IgD-negative memory B cell (primary cell): ENCODE measurements around the gene TMEM132C. TPM values are rescaled to one million over a fixed set of nuclear protein-coding genes. Genes with fewer than 3 reads are reported as not detected.

ENCODE experiments used
- H3K27ac Mint-ChIP-seq, 3 donors: one replicate each; pipeline ENCODE4 v1.8.0; 2020 to 2022; ENCODE audit warnings: mild to moderate bottlenecking in 3 of 3, mixed read lengths in 3 of 3, moderate library complexity in 1 of 3
- H3K27me3 Mint-ChIP-seq: one replicate; pipeline ENCODE4 v1.8.0; 2021; ENCODE audit warnings: mixed read lengths
- H3K36me3 Mint-ChIP-seq: one replicate; pipeline ENCODE4 v1.8.0; 2020; ENCODE audit warnings: mild to moderate bottlenecking, mixed read lengths
- H3K4me1 Mint-ChIP-seq, 3 donors: one replicate each; pipeline ENCODE4 v1.8.0; 2020 to 2022; ENCODE audit warnings: mixed read lengths in 3 of 3, mild to moderate bottlenecking in 1 of 3
- H3K4me3 Mint-ChIP-seq, 4 donors: one replicate each; pipeline ENCODE4 v1.8.0; 2020 to 2022; ENCODE audit warnings: mild to moderate bottlenecking in 4 of 4, mixed read lengths in 4 of 4, moderate library complexity in 3 of 4
- H3K9me3 Mint-ChIP-seq, 3 donors: one replicate each; pipeline ENCODE4 v1.8.0; 2020 to 2021; ENCODE audit warnings: mixed read lengths in 3 of 3, mild to moderate bottlenecking in 1 of 3
- polyA plus RNA-seq: library from polyadenylated mRNA; unstranded; fragments of 300-500 nt; fragmentation: Illumina TruSeq; gene quantifications from one replicate; pipeline ENCODE4 v1.2.3, GENCODE V29; 2021

Gene TMEM132C
- polyA plus RNA-seq, 1 donor from 2014 or later: not detected

DNA sequence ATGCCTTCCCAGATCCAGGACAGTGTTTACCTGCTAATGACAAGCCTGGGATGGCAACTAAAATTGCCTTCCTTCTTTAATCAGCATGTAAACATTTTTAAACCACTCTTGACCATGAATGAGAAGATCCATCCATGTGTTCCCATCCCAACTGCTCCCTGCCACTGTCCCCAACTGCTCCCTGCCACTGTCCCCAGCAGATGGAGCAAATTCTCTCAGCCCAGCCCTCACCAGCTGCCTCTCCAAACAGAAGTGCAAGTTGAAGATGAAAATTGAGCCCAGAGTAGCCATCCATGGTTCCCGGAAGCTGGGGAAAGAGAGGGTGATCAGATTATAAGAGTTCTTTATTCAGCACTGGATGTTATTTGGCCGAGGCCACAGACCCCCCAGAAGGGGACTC, 423.7 kb downstream of the TMEM132C start:
- Mint-ChIP-seq H3K27ac (no peak overlapping the region), H3K4me3 (no peak overlapping the region), H3K36me3 (no peaks in the 10 kb centered on the region), H3K27me3 (no peaks in the 10 kb centered on the region), H3K9me3 (peaks cover 0 to 4% (median 0%) of the 10 kb centered on the region in 3 donors), H3K4me1 (no peaks in the 10 kb centered on the region)

DNA sequence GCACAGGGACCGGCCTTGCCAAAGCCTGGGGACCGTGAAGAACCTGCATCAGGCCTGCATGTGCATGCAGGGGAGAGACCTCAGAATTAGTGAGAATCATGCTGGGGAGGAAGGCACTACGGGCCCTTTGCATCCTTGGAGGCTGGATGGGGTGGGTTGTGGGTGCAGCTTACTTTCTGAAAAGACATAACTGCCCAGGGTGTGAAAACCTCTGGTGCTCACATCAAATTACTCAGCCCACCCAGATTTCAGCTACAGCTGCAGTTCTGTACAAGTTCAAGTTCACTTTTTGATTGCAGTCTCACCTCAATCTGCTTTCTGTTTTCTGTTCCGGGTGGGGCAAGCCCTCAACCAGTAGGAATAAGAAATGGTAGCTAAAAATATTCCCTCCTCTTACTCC, 426.1 kb downstream of the TMEM132C start:
- Mint-ChIP-seq H3K9me3 (peaks cover 0 to 6% (median 6%) of the 10 kb centered on the region in 3 donors), H3K27ac (no peak overlapping the region), H3K36me3 (peaks cover 3% of the 10 kb centered on the region), H3K4me1 (peaks cover 0 to 4% (median 0%) of the 10 kb centered on the region in 3 donors), H3K27me3 (no peaks in the 10 kb centered on the region), H3K4me3 (no peak overlapping the region)

DNA sequence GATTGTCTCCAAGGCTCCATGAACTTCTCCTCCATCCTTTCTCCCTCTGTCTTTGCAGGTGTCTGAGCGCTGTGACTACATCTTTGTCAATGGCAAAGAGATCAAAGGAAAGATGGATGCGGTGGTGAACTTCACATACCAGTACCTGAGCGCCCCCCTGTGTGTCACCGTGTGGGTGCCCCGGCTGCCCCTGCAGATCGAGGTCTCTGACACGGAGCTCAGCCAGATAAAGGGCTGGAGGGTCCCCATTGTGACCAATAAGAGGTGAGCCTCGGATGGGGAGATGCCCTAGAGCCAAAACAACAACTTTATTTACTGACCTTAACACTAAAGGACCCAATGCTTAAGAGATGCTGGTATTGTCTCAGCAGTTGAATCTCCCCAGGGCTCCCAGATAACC, 426.8 kb downstream of the TMEM132C start:
- peaks cover 0 to 4% (median 0%) of the 10 kb centered on the region in 3 donors for H3K4me1 Mint-ChIP-seq
- peaks cover 3% of the 10 kb centered on the region for H3K36me3 Mint-ChIP-seq
- peaks cover 0 to 6% (median 4%) of the 10 kb centered on the region in 3 donors for H3K9me3 Mint-ChIP-seq
- no peak overlapping the region for H3K4me3 Mint-ChIP-seq
- no peaks in the 10 kb centered on the region for H3K27me3 Mint-ChIP-seq
- H3K27ac Mint-ChIP-seq: no peak overlapping the region

DNA sequence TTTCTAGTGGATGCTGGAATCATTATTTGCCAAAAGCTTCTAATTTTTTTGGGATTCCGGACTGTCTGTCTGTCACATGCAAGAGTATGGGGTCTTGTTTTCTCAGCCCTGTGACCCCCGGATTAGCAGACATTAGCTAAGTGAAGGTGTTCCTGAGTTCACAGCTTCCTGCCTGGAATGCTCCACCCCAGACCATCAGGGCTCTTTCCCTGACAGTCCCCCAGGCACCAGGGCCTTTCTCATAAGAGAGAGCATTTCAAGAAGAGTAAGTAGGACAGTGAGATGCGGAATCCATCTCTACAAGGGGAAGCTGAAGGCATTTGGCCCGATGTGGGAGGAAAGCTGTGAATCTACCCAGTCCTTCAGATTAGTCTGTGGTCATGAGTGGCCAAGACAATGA, 427.5 kb downstream of the TMEM132C start:
- Mint-ChIP-seq H3K9me3 (peaks cover 0 to 6% (median 4%) of the 10 kb centered on the region in 3 donors), H3K36me3 (peaks cover 3% of the 10 kb centered on the region), H3K27ac (no peak overlapping the region), H3K27me3 (no peaks in the 10 kb centered on the region), H3K4me3 (no peak overlapping the region), H3K4me1 (peaks cover 0 to 4% (median 0%) of the 10 kb centered on the region in 3 donors)

DNA sequence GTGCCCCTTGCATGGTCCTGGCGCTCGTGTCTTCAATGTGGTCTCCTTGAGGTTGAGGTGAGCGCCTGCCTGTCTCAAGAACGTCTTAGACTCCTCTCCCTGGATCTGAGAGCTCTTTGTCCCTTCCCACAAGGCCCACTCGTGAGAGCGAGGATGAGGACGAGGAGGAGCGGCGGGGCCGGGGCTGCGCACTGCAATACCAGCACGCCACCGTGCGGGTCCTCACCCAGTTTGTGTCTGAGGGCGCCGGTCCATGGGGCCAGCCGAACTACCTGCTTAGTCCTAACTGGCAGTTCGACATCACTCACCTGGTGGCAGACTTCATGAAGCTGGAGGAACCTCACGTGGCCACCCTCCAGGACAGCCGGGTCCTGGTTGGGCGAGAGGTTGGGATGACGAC, 428.7 kb downstream of the TMEM132C start:
- peaks cover 0 to 6% (median 4%) of the 10 kb centered on the region in 3 donors for H3K9me3 Mint-ChIP-seq
- H3K27ac Mint-ChIP-seq: no peak overlapping the region
- peaks cover 0 to 4% (median 0%) of the 10 kb centered on the region in 3 donors for H3K4me1 Mint-ChIP-seq
- H3K4me3 Mint-ChIP-seq: no peak overlapping the region
- no peaks in the 10 kb centered on the region for H3K27me3 Mint-ChIP-seq
- peaks cover 3% of the 10 kb centered on the region for H3K36me3 Mint-ChIP-seq

DNA sequence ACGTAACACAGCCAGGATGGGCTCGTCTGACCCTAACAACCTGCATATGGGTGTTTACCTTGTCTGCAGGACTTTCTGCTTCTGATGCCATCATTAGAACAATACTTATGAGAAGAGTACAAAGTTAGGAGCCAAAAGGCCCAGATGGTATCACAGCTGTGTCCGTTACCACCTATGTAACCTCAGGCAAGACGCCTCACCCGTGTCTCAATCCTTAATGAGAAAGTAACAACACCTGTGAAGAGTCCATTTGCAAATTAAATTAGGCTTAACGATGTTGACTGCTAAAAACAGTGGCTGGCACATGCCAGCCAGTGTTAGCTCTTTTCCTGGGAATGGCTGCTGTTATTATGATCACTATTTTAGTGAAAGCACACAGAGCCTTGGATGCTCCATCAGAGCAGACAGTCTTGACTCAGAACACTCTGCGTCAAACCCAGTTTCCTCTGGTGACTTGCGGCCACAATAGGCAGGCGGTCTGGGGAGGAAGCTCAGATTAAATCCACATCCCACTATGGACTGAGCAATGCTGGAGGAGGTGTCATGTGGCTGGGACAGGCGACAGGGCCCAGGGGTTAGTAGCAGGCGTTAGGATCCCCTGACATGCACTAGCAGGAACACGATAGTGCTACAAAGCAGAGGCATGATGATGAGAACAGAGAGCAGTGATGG, 431.5 kb downstream of the TMEM132C start:
- Mint-ChIP-seq H3K4me1 (peaks cover 0 to 4% (median 0%) of the 10 kb centered on the region in 3 donors), H3K27ac (no peak overlapping the region), H3K4me3 (peak overlapping the region in 1 of 4 donors; percentile 18), H3K27me3 (peaks cover 3% of the 10 kb centered on the region), H3K36me3 (peaks cover 3% of the 10 kb centered on the region), H3K9me3 (peaks cover 0 to 6% (median 4%) of the 10 kb centered on the region in 3 donors)

DNA sequence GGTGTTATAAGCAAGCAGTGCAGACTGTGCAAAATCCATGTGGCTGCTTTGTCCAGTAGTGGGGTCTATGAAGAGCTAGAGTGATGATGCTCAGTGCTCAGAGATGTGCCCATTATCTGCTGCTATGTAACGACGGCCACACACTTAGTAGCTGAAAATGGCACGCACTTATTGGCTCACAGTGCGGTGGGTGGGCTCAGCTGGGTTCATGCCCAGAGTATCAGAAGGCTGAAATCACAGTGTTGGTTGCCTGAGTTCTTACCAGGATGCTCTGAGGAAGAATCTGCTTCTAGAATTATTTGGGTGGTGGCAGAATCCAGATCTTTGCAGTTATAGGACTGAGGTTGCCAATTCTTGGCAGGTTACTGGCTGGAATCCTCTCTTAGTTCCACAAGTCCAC, 432.1 kb downstream of the TMEM132C start:
- H3K36me3 Mint-ChIP-seq: peaks cover 3% of the 10 kb centered on the region
- peaks cover 0 to 4% (median 0%) of the 10 kb centered on the region in 3 donors for H3K4me1 Mint-ChIP-seq
- H3K27ac Mint-ChIP-seq: no peak overlapping the region
- H3K9me3 Mint-ChIP-seq: peaks cover 0 to 6% (median 4%) of the 10 kb centered on the region in 3 donors
- H3K4me3 Mint-ChIP-seq: no peak overlapping the region
- peaks cover 5% of the 10 kb centered on the region for H3K27me3 Mint-ChIP-seq

DNA sequence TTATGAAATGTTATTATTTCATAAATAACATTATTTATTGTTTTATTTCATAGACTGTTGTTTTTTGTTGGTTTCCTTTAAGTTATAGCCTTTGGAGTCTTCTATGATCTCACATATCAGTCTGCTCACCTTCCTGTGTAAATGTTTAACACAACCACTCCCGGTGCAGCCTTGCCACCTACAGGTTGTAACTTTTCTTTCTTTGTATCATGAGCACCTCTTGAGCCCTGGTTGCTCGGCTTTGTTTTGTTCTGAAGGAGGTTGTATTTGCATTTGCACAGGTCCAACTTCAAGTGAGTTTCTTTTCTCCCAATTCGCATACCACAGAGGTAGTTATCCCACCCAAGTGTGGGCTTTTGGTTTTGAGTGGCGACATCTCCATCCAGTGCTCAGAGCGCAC, 435.4 kb downstream of the TMEM132C start:
- H3K36me3 Mint-ChIP-seq: no peaks in the 10 kb centered on the region
- no peaks in the 10 kb centered on the region for H3K4me1 Mint-ChIP-seq
- H3K27me3 Mint-ChIP-seq: peaks cover 8% of the 10 kb centered on the region
- H3K27ac Mint-ChIP-seq: no peak overlapping the region
- H3K9me3 Mint-ChIP-seq: peaks cover 0 to 6% (median 0%) of the 10 kb centered on the region in 3 donors
- no peak overlapping the region for H3K4me3 Mint-ChIP-seq

DNA sequence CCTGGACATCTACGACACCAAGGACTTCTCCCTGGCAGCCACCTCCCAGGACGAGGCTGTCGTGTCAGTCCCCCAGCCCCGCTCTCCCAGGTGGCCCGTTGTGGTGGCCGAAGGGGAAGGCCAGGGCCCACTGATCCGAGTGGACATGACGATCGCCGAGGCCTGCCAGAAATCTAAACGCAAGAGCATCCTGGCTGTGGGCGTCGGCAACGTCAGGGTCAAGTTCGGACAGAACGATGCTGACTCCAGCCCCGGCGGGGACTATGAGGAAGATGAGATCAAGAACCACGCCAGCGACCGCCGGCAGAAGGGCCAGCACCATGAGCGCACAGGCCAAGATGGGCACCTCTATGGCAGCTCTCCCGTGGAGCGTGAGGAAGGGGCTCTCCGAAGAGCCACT, 438.2 kb downstream of the TMEM132C start:
- Mint-ChIP-seq H3K4me1 (no peaks in the 10 kb centered on the region), H3K27me3 (peaks cover 8% of the 10 kb centered on the region), H3K4me3 (no peak overlapping the region), H3K27ac (no peak overlapping the region), H3K36me3 (no peaks in the 10 kb centered on the region), H3K9me3 (no peaks in the 10 kb centered on the region)

DNA sequence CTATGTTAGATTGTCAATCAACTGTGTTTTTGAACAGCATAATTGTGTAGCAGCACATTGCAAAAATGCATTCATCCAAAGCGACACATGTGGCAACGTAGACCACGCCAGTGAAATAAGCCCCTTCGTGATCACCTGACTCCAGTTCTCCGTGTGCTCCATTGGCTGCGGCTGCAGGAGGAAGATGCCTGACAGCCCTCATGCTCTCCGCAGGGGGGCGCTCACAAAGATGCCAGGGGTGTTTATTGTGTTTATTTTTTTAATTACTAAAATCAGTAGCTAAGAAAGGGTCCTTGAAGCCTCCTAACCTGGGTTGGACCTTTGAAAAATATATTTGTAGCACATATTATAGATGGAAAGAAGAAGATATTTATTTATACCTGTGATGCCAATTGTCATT, 440.5 kb downstream of the TMEM132C start:
- no peaks in the 10 kb centered on the region for H3K36me3 Mint-ChIP-seq
- no peaks in the 10 kb centered on the region for H3K4me1 Mint-ChIP-seq
- H3K9me3 Mint-ChIP-seq: no peaks in the 10 kb centered on the region
- peak overlapping the region in 1 of 3 donors; percentile 57 for H3K27ac Mint-ChIP-seq
- peaks cover 8% of the 10 kb centered on the region for H3K27me3 Mint-ChIP-seq
- no peak overlapping the region for H3K4me3 Mint-ChIP-seq

DNA sequence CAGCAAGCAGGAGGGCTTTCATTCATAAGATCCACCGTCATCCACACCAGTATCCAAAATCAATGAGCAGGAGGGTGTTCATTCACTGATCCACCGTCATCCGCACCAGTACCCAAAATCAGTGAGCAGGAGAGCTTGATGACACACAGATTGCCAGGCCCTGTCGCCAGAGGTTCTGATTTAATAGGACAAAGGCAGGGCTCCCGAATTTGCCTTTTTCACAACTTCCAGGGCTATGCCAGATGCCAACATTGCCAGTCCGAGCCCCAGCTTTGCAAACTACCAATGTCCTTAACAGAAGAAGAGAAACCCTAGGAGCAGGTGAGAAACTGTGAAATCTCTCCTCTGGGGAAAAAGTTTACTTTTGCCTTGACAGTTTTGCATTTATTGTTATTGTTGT, 441.8 kb downstream of the TMEM132C start:
- peaks cover 0 to 2% (median 1%) of the 10 kb centered on the region in 3 donors for H3K9me3 Mint-ChIP-seq
- no peak overlapping the region for H3K27ac Mint-ChIP-seq
- no peak overlapping the region for H3K4me3 Mint-ChIP-seq
- no peaks in the 10 kb centered on the region for H3K36me3 Mint-ChIP-seq
- no peaks in the 10 kb centered on the region for H3K4me1 Mint-ChIP-seq
- H3K27me3 Mint-ChIP-seq: peaks cover 4% of the 10 kb centered on the region

DNA sequence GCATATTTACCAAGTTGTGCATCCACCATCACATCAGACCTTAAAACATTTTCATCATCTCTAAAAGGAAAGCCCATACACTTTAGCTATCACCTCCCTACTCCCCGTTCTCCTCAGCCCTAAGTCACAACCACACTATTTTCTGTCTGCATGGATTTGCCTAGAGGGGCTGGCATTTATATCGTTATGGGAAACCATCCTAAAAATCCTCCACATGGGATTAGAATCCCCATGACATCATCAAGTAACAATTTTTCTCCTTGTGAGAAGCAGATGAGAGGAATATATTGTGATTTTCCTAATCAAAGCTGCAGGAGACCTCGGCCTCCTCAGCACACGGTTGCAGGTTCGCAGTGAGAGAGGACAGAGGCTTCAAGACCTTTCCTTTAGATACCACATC, 442.7 kb downstream of the TMEM132C start:
- no peaks in the 10 kb centered on the region for H3K36me3 Mint-ChIP-seq
- peaks cover 0 to 2% (median 1%) of the 10 kb centered on the region in 3 donors for H3K9me3 Mint-ChIP-seq
- H3K4me1 Mint-ChIP-seq: no peaks in the 10 kb centered on the region
- H3K27ac Mint-ChIP-seq: no peak overlapping the region
- H3K27me3 Mint-ChIP-seq: peaks cover 3% of the 10 kb centered on the region
- no peak overlapping the region for H3K4me3 Mint-ChIP-seq

DNA sequence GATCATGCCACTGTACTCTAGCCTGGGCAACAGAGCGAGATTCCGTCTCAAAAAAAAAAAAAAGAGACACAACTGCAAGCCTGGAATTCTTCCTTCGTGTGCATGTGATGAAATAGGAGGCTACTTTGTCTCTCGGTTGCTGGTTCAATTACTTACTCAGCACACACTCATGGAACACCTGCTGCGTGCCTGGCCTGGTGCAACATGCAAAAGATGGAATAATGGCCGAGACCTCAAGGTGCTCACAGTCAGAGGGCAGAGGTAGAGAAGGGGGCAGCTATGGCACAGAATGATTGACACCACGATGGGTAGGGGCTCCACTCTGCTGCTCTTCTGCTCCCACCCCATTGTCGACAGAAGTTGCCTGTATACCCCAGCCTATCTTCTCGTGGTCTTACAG, 444.5 kb downstream of the TMEM132C start:
- H3K27ac Mint-ChIP-seq: no peak overlapping the region
- no peak overlapping the region for H3K4me3 Mint-ChIP-seq
- no peaks in the 10 kb centered on the region for H3K36me3 Mint-ChIP-seq
- H3K27me3 Mint-ChIP-seq: peaks cover 5% of the 10 kb centered on the region
- peaks cover 0 to 4% (median 0%) of the 10 kb centered on the region in 3 donors for H3K4me1 Mint-ChIP-seq
- H3K9me3 Mint-ChIP-seq: peaks cover 0 to 2% (median 1%) of the 10 kb centered on the region in 3 donors

DNA sequence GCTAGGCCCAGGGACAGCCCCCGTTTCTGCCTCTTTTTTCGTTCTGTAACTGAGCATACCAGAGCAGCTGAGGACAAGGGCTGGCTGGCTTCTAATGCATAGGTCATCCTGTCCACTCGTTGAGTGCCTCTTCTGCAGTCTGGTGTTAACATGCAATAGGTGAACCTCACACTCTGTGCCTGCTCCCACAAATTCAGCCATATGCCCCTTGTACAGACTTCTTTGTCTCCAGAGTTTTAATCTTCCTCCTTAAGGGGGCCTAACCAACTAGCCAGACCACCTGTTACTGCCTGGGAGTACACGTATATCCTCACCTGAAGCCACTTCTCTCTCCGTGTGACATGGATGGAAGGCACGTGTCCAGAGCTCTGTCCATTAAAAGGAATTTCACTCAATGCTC, 445.7 kb downstream of the TMEM132C start:
- H3K27me3 Mint-ChIP-seq: peaks cover 5% of the 10 kb centered on the region
- peaks cover 2 to 11% (median 9%) of the 10 kb centered on the region in 3 donors for H3K9me3 Mint-ChIP-seq
- H3K4me1 Mint-ChIP-seq: peaks cover 0 to 4% (median 0%) of the 10 kb centered on the region in 3 donors
- no peaks in the 10 kb centered on the region for H3K36me3 Mint-ChIP-seq
- H3K4me3 Mint-ChIP-seq: no peak overlapping the region
- H3K27ac Mint-ChIP-seq: no peak overlapping the region

DNA sequence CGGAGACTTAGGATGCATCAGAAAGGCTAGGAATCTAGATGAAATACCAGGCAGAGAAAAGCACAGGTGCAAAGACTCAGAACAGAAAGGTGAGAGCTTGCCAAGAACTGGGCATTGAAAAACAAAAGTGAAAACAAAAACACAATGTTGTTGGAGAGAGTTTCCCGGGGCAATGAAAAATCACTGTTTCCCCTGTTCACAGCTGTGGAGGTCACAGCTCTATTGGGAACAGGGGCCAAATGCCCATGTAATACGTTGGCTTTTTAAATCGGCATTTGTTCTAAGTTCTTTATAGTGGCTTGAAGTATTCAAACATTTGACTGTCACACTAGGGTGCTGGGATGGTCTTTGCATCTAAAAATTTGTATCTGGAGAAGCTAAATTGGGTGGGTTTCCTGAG, 448.5 kb downstream of the TMEM132C start:
- H3K27me3 Mint-ChIP-seq: peaks cover 5% of the 10 kb centered on the region
- H3K4me1 Mint-ChIP-seq: peaks cover 0 to 4% (median 0%) of the 10 kb centered on the region in 3 donors
- H3K27ac Mint-ChIP-seq: no peak overlapping the region
- peaks cover 8 to 16% (median 13%) of the 10 kb centered on the region in 3 donors for H3K9me3 Mint-ChIP-seq
- no peak overlapping the region for H3K4me3 Mint-ChIP-seq
- H3K36me3 Mint-ChIP-seq: no peaks in the 10 kb centered on the region

DNA sequence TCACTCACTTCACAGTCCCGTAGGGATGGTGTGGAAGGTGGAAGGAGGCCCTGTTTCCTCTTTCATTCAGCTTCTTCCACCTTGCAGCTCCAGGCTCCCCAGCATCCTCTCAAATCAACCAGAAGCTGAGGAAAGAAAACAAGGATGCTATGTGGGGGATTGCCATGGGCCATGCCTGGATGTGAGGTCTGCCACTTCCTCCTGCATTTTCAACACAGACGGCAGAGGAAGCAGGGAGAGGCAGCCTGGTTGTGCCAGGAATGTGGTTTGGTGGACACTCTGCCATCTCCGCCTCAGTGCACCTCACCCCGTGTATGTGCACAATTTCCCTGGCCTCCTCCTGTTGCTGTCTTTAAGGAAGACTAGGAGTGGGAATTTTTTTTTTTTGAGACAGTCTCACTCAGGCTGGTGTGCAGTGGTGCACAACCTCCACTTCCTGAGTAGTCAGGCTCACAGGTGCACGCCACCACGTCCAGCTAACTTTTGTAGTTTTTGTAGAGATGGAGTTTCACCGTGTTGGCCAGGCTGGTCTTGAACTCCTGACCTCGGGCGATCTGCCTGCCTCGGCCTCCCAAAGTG, 457.6 kb downstream of the TMEM132C start:
- H3K36me3 Mint-ChIP-seq: no peaks in the 10 kb centered on the region
- H3K9me3 Mint-ChIP-seq: peaks cover 0 to 5% (median 0%) of the 10 kb centered on the region in 3 donors
- H3K4me3 Mint-ChIP-seq: no peak overlapping the region
- H3K27ac Mint-ChIP-seq: no peak overlapping the region
- H3K4me1 Mint-ChIP-seq: peaks cover 0 to 4% (median 0%) of the 10 kb centered on the region in 3 donors
- peaks cover 14% of the 10 kb centered on the region for H3K27me3 Mint-ChIP-seq
